ENCODE measurements around the gene TM9SF1. TPM values are rescaled to one million over a fixed set of nuclear protein-coding genes. Genes with fewer than 3 reads are reported as not detected.

TM9SF1 gene
- total and polyA plus RNA-seq, 2 of the 13 experiments (the other 11 are each of a cell fraction or from before 2014, with no cell fraction given), result 83.2 to 110 TPM

DNA sequence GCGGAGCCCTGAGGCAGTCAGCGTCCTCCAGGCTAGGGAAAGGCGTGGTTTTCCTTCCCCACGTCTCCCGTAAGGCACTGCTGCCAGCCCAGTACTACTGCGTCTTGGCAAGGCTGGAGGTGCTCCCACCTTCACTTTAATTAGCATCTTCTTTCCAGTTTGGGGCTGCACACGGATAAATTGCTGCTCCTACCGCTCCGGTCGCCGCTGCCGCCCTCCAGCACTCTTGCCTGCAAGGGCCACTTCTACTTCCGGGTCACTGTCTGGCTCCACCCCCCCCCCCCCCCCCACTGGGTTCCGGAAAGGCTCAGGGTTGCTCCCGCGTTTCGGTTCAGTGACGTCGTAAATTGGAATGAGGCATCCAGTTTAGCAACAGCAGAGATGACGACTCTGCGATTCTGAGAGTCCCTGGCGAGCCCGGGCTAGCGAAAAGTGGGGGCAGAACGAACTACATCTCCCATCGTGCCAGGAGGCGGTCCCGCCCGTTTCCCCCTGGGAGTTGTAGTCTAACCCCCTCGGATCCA is 36.9 kb upstream of the TM9SF1 start, which contains the start of gene NEDD8 (continued):
- TF ChIP-seq, protein P1, sequence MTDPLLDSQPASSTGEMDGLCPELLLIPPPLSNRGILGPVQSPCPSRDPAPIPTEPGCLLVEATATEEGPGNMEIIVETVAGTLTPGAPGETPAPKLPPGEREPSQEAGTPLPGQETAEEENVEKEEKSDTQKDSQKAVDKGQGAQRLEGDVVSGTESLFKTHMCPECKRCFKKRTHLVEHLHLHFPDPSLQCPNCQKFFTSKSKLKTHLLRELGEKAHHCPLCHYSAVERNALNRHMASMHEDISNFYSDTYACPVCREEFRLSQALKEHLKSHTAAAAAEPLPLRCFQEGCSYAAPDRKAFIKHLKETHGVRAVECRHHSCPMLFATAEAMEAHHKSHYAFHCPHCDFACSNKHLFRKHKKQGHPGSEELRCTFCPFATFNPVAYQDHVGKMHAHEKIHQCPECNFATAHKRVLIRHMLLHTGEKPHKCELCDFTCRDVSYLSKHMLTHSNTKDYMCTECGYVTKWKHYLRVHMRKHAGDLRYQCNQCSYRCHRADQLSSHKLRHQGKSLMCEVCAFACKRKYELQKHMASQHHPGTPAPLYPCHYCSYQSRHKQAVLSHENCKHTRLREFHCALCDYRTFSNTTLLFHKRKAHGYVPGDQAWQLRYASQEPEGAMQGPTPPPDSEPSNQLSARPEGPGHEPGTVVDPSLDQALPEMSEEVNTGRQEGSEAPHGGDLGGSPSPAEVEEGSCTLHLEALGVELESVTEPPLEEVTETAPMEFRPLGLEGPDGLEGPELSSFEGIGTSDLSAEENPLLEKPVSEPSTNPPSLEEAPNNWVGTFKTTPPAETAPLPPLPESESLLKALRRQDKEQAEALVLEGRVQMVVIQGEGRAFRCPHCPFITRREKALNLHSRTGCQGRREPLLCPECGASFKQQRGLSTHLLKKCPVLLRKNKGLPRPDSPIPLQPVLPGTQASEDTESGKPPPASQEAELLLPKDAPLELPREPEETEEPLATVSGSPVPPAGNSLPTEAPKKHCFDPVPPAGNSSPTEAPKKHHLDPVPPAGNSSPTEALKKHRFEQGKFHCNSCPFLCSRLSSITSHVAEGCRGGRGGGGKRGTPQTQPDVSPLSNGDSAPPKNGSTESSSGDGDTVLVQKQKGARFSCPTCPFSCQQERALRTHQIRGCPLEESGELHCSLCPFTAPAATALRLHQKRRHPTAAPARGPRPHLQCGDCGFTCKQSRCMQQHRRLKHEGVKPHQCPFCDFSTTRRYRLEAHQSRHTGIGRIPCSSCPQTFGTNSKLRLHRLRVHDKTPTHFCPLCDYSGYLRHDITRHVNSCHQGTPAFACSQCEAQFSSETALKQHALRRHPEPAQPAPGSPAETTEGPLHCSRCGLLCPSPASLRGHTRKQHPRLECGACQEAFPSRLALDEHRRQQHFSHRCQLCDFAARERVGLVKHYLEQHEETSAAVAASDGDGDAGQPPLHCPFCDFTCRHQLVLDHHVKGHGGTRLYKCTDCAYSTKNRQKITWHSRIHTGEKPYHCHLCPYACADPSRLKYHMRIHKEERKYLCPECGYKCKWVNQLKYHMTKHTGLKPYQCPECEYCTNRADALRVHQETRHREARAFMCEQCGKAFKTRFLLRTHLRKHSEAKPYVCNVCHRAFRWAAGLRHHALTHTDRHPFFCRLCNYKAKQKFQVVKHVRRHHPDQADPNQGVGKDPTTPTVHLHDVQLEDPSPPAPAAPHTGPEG (CRISPR knock-in tag; IDR thresholded peaks at IDR 0.05), result peak; percentile 75; the same call in 1 of the 2 replicates
- peak; percentile 55 for TF ChIP-seq ZNF44 (CRISPR knock-in tag; IDR thresholded peaks at IDR 0.05)
- TF ChIP-seq U2AF2 (IDR thresholded peaks at IDR 0.05; ENCODE audit: low read depth, low read length), result no peak
- no peak for TF ChIP-seq FLYWCH1 (CRISPR knock-in tag; IDR thresholded peaks at IDR 0.05)
- peak; percentile 91; the same call in 1 of the 2 replicates for TF ChIP-seq ZNF558 (CRISPR knock-in tag; IDR thresholded peaks at IDR 0.05; ENCODE audit: borderline replicate concordance)
- TF ChIP-seq, protein P2, sequence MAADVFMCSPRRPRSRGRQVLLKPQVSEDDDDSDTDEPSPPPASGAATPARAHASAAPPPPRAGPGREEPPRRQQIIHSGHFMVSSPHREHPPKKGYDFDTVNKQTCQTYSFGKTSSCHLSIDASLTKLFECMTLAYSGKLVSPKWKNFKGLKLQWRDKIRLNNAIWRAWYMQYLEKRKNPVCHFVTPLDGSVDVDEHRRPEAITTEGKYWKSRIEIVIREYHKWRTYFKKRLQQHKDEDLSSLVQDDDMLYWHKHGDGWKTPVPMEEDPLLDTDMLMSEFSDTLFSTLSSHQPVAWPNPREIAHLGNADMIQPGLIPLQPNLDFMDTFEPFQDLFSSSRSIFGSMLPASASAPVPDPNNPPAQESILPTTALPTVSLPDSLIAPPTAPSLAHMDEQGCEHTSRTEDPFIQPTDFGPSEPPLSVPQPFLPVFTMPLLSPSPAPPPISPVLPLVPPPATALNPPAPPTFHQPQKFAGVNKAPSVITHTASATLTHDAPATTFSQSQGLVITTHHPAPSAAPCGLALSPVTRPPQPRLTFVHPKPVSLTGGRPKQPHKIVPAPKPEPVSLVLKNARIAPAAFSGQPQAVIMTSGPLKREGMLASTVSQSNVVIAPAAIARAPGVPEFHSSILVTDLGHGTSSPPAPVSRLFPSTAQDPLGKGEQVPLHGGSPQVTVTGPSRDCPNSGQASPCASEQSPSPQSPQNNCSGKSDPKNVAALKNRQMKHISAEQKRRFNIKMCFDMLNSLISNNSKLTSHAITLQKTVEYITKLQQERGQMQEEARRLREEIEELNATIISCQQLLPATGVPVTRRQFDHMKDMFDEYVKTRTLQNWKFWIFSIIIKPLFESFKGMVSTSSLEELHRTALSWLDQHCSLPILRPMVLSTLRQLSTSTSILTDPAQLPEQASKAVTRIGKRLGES (CRISPR knock-in tag; IDR thresholded peaks at IDR 0.05; ENCODE audit: borderline replicate concordance), result no peak
- peak; percentile 79; the same call in 1 of the 2 replicates for TF ChIP-seq ZFP1 (CRISPR knock-in tag; IDR thresholded peaks at IDR 0.05)
- TF ChIP-seq, protein P3, sequence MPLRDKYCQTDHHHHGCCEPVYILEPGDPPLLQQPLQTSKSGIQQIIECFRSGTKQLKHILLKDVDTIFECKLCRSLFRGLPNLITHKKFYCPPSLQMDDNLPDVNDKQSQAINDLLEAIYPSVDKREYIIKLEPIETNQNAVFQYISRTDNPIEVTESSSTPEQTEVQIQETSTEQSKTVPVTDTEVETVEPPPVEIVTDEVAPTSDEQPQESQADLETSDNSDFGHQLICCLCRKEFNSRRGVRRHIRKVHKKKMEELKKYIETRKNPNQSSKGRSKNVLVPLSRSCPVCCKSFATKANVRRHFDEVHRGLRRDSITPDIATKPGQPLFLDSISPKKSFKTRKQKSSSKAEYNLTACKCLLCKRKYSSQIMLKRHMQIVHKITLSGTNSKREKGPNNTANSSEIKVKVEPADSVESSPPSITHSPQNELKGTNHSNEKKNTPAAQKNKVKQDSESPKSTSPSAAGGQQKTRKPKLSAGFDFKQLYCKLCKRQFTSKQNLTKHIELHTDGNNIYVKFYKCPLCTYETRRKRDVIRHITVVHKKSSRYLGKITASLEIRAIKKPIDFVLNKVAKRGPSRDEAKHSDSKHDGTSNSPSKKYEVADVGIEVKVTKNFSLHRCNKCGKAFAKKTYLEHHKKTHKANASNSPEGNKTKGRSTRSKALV (CRISPR knock-in tag; IDR thresholded peaks at IDR 0.05), result no peak
- TF ChIP-seq, protein P4, sequence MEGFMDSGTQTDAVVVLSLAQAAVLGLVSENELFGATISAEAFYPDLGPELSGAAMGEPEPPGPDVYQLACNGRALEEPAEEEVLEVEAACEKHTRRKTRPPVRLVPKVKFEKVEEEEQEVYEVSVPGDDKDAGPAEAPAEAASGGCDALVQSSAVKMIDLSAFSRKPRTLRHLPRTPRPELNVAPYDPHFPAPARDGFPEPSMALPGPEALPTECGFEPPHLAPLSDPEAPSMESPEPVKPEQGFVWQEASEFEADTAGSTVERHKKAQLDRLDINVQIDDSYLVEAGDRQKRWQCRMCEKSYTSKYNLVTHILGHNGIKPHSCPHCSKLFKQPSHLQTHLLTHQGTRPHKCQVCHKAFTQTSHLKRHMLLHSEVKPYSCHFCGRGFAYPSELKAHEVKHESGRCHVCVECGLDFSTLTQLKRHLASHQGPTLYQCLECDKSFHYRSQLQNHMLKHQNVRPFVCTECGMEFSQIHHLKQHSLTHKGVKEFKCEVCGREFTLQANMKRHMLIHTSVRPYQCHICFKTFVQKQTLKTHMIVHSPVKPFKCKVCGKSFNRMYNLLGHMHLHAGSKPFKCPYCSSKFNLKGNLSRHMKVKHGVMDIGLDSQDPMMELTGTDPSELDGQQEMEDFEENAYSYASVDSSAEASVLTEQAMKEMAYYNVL (CRISPR knock-in tag; IDR thresholded peaks at IDR 0.05; ENCODE audit: borderline replicate concordance), result no peak; the same call in 1 of the 2 replicates
- TF ChIP-seq MTF2 (CRISPR knock-in tag; IDR thresholded peaks at IDR 0.05; ENCODE audit: borderline replicate concordance), result no peak
- peak; percentile 48; the same call in 1 of the 2 replicates for TF ChIP-seq SP5 (CRISPR knock-in tag; IDR thresholded peaks at IDR 0.05; ENCODE audit: borderline replicate concordance, low read depth)
- TF ChIP-seq ZC3H13 (CRISPR knock-in tag; IDR thresholded peaks at IDR 0.05), result no peak; the same call in 1 of the 2 replicates
- TF ChIP-seq, protein P5, sequence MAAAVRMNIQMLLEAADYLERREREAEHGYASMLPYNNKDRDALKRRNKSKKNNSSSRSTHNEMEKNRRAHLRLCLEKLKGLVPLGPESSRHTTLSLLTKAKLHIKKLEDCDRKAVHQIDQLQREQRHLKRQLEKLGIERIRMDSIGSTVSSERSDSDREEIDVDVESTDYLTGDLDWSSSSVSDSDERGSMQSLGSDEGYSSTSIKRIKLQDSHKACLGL (CRISPR knock-in tag; IDR thresholded peaks at IDR 0.05), result peak; percentile 62
- TF ChIP-seq, protein P6, sequence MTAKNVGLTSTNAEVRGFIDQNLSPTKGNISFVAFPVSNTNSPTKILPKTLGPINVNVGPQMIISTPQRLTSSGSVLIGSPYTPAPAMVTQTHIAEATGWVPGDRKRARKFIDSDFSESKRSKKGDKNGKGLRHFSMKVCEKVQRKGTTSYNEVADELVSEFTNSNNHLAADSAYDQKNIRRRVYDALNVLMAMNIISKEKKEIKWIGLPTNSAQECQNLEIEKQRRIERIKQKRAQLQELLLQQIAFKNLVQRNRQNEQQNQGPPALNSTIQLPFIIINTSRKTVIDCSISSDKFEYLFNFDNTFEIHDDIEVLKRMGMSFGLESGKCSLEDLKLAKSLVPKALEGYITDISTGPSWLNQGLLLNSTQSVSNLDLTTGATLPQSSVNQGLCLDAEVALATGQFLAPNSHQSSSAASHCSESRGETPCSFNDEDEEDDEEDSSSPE (CRISPR knock-in tag; IDR thresholded peaks at IDR 0.05), result no peak
